Measurements from ENCODE around the gene PRRT2.

Gene PRRT2

DNA sequence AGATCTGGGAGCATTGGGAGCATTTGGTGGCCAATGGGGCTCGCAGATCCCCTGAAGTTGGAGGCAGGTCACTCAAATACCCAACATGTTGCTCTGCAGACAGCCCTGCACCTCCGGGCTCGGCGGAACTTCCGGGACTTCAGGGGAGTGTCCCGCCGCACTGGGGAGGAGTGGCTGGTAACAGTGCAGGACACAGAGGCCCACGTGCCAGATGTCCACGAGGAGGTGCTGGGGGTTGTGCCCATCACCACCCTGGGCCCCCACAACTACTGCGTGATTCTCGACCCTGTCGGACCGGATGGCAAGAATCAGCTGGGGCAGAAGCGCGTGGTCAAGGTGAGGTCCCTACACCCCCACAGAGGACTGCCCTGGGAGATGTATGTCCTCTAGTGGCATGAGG is 24.6 kb downstream of the PRRT2 start:
- DNase-seq, result no peak

DNA sequence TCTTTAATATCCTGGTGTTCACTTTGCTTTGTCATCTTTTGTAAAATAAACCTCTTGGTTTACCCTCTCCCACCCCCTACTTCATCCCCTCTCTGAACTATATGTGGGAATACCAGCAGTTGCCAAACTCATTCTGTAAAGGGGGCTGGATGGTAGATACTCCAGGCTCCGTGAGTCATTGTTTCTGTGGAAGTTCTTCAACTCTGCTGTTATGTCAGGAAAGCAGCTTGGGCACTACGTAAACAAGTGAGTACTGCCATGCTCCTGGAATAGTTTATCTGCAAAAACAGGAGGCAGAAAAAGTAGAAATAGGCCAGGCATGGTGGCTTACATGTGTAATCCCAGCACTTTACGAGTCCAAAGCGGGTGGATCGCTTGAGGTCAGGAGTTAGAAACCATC is 25.8 kb downstream of the PRRT2 start:
- DNase-seq, result no peak

DNA sequence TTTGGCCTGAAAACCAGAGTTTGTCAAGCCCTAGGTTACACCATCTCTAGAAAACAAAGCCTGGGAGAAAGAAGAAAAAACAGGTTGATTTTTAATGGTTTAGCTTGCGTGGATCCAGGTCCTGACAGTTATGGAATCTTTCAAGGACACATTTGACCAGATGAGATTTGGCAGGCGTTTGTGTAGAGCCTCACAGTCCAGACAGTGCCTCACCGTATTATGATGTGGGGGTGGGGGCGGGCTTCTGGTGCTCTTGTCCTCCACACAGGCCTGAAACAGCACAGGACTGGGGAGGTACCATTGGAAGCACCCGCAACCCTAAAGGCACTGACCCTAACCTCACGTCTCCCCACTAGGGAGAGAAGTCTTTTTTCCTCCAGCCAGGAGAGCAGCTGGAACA is 27.8 kb downstream of the PRRT2 start:
- DNase-seq, result no peak

DNA sequence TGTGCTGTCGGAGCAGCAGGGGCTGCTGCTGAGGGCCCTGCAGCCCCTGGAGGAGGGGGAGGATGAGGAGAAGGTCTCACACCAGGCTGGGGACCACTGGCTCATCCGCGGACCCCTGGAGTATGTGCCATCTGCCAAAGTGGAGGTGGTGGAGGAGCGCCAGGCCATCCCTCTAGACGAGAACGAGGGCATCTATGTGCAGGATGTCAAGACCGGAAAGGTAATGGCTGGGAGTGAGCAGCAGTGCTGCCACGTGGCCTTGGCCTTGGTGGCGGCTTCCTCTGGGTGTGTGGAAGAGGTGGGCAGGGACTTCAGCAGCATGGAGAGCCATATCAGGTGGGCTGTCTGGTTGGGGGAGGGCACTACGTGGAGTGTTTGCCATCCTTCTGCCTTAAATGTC is 28.2 kb downstream of the PRRT2 start:
- no peak for DNase-seq

DNA sequence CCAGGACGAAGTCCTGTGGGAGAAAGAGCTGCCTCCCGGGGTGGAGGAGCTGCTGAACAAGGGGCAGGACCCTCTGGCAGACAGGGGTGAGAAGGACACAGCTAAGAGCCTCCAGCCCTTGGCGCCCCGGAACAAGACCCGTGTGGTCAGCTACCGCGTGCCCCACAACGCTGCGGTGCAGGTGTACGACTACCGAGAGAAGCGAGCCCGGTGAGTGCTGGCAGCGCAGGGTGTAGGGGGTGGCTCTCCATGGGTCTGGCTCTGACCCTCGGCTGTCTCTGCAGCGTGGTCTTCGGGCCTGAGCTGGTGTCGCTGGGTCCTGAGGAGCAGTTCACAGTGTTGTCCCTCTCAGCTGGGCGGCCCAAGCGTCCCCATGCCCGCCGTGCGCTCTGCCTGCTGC is 29.6 kb downstream of the PRRT2 start:
- no peak for DNase-seq

DNA sequence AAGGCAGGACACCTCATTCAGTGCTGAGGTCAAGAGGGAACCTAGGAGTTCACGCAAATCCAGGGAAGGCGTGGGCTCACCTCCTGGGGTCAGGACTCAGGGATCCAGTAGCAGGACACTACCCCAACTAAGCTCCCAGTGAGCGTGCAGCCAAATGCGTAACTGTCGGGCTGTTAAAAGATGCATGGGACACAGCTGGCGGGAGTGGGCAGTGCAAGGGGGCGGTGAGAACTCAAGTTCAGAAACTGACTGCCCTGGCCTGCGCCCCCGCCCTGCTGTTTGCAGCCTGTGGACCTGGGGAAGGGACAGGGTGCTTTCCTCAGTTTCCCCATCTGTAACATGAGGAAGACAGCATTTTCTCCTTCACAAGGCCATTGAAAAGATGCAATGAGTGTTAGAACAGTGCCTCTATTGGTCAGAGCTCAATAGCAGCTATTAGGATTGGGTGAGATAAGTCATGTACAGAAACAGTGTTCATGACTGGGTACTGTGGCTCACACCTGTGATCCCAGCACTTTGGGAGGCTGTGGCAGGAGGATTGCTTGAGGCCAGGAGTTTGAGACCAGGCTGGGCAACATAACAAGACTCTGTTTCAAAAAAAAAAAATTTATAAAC is 30.8 kb downstream of the PRRT2 start:
- no peak for DNase-seq

DNA sequence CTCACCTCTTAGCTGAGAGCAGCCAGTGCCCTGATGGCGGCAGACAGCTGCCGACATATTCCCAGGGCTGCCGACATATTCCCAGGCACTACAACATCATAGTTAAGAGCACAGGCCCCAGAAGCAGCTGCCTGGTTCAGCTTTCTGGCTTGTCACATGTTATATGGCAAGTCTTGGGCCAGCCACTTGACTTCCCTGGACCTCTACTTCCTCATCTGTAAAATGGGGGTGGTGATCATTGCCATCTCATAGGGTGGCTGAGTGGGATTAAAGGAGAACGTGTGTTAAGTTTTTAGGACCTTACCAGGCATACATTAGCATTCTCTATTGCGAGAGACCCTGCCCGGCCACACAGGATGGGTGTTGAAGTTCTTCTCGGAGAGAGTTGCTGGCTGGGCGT is 31.9 kb downstream of the PRRT2 start:
- DNase-seq, result no peak

DNA sequence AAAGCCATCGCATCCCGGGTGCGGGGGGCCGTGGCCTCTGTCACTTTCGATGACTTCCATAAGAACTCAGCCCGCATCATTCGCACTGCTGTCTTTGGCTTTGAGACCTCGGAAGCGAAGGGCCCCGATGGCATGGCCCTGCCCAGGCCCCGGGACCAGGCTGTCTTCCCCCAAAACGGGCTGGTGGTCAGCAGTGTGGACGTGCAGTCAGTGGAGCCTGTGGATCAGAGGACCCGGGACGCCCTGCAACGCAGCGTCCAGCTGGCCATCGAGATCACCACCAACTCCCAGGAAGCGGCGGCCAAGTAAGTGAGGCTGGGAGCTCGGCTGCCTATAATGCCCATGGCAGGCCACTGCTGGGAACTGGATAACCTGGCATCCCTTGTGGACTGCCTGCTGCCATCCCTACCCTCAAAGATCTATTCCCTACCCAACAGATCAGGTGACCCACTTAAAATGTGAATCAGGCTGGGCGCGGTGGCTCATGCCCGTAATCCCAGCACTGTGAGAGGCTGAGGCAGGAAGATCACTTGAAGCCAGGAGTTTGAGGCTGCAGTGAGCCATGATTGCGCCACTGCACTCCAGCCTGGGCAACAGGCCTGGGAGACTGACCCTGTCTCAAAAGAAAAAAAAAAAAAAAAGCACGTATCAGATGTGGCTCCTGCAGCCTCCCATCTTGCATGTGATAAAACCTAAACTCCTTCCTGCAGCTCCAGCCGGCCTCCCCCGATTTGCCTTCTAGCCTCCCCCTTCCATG is 32.8 kb downstream of the PRRT2 start:
- no peak for DNase-seq

DNA sequence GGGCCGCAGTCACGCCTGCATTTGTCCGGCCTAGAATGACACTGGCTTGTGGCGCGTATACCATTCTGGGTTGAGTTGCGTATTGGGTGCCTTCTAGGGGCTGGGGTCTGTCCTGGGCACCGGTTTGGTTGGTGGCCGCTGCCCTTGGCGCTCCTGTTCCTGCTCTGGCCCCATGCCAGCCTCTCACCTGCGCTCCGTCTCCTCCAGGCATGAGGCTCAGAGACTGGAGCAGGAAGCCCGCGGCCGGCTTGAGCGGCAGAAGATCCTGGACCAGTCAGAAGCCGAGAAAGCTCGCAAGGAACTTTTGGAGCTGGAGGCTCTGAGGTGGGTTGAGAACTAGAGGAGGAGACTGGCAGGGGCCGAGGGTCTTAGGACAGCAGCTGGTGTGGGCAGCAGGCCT is 33.7 kb downstream of the PRRT2 start:
- DNase-seq, result no peak

DNA sequence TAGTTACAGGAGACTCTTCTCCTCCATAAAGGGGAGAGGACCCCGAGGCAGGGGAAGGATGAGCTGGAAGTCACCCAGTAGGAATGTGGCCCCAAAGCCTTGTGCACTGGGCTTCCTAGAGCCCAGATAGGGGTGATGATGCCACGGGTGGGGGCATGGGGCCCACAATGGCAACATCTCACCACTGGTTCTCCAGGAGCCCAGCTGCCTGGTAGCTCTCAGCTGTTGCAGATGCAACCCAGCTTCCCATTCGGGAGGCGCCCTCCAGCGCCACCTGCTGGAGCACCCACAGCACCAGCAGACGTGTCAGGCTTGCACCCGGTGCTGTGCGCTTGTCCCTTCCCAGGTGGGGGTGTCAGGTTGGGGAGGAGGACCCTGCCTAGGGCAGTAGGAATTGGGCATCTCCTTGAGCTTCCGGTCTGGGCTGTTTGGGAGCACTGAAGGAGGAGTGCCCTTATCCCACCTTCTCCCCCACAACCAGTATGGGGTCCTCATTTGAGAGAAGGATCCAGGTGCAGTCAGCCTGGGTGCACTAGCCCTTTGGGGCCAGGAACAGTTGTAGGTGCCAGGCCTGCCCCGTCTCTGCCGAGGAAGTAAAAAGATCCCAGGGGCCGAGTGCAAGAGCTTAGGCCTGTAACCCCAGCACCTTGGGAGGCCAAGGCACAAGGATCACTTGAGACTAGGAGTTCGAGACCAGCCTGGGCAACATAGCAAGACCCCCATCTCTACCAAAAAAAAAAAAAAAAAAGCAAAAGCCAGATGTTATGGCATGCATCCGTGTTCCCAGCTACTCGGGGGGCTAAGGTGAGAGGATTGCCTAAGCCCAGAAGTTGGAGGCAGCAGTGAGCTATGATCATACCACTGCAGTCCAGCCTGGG is 36.7 kb downstream of the PRRT2 start:
- peak; percentile 14 for DNase-seq

DNA sequence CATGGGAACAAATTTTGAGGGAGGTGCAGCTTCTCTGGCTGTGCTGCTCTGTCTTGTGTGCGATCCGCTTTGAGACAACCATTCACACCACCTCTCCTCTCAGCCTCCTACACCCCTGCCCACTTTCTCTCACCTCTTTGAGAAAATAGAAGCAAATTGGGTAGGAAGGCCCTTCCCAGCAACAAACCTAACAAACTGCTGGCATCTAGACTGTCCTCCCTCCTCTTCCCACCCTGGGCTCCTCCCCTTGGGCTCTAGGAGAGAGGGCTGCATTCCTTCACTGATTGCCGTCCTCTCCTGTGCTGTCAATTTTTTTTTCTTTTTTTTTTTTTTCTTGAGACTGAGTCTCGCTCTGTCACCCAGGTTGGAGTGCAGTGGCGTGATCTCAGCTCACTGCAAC is 37.5 kb downstream of the PRRT2 start:
- no peak for DNase-seq

DNA sequence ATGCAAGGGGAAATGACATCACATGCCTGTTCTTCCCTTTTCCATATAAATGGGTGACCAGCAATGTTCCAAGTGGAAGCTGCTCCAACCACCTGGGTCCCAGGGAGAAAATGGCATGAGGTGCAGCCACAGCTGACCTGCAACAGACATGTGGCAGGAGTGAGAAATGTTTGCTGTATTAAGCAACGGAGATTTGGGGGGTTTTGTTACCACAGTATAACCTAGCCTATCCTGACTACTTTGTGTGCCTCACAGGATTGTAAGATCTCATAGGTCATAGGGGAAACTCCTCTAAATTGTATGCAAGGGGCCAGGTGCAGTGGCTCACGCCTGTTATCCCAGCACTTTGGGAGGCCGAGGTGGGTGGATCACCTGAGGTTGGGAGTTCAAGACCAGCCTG is 39.0 kb downstream of the PRRT2 start:
- DNase-seq, result no peak

DNA sequence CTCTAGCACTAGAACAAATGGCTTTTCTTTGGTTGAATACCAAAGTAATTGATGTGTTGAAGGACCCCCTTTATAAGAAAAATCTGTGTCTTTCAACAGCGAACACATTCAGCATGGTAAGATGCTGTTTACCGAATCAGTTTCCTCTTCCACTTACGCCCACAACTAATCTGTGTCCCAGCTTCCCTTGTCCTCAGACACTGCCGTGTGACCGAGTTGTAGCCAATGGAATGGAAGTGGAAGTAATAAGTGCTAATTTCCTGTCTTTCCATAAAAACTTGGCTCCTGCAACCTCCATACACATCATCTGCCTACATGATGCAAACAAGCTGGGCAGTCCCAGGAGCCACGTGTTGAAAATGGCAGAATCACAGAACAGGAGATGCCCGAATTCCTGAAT is 40.7 kb downstream of the PRRT2 start:
- DNase-seq, result no peak

DNA sequence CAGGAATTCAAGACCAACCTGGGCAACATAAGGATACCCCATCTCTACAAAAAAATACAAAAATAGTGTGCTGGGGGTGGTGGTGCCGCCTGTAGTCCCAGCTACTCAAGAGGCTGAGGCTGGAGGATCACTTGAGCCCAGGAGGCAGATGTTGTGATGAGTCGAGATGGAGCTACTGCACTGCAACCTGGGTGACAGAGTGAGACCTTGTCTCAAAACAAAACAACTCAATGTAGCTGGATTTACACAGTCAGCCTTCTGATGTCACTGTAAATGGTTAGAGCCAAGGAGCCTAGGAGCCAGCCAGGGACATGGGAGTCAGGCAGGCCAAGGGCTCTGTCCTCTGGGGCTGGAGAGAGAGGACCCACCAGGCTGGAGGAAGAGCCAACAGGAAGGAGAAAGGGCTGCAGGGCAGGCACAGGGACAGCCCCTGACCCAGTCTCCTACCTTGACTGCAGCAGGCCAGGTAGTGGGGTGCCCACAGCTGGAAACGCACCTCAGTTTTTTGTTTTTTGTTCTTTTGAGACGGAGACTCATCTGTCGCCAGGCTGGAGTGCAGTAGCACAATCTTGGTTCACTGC is 42.6 kb downstream of the PRRT2 start:
- no peak for DNase-seq

DNA sequence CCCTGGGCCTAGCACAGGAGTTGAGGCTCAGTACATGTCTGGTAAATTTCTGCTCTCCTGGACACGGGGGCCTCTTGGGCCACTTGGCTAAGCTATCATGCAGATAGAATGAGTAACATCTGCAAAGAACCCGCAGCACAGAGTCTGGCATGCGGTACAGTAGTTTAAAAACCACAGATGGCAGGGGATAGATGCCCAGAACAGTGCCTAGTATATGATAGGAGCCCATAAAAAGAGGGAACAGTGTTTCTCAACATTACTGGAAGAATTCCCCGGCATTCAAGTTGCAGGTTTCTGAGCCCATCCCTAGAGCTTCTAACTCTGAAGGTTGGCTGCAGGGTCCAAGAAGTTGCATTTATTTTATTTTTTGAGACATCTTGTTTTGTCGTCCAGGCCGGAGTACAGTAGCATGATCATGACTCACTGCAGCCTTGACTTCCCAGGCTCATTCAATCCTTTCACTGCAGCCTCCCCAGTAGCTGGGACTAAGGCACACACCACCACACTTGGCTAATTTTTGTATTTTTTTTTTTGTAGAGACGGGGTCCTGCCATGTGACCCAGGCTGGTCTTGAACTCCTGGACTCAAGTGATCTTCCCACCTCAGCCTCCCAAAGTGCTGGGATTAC is 45.3 kb downstream of the PRRT2 start:
- no peak for DNase-seq

DNA sequence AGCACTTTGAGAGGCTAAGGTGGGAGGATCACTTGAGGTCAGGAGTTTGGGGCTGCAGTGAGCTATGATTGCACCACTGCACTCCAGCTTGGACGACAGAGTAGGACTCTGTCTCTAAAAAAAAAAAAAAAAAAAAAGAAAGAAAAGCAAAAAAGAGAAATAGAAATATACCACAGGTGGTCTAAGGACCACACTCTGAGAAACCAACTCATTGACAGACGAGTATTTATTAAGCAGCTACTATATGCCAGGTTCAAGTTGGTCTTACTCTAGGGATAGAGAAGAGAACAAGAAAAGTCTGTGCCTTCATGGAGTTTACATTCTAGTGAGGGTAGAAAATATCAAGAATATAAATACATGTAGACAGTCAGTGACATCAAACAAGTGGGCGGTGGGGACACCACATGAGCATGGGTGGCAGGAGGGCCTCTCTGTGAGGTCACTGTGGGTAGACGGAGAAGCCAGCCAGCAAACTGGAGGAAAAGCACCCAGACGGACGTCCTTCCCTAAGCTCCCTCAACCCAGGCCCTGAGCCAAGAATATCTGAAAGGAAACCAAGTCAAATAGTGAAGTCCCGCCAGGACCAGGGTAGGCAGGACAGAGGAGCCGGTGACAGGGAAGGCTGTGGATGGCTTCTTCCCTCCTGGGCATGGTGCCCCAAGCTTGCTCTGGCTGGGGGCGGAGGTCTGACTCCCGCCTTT is 46.3 kb downstream of the PRRT2 start:
- no peak for DNase-seq

DNA sequence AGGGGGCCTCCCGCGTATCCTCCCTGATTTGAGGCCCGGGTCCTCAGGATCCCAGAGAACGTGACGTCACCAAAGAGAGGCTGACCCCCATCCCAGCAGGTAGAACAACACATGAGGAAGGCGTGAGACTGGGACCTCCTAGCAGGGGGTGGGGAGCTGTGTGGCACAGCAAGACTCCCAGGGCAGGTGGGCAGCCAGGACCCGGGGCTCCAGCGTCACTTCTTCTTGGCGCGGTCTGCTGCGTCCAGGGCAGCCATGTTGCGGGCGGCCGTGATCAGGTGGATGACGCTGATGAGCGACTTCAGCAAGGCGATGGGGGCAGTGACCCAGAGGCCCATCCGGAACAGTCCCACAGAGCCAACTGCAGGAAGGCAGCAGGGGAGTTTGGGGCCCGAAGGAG is 47.0 kb downstream of the PRRT2 start:
- no peak for DNase-seq

DNA sequence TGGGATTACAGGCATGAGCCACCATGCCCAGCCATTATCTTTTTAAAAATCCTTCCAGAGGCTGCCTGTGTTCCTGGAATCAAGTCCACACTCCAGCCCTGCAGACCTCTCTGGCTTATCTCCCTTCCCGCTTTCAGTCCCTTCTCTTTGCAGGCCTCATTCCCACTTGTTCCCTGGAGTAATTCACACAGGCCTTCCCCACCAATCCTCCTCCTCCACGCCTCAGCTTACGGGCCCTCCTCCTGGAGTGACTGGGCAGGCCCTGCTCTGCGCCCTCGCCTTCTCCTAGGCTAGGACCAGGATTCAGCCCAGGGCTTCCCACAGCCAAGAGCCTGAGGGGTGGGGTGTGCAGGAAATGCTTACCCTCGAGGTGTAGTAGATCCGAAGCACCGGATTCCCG is 48.2 kb downstream of the PRRT2 start:
- DNase-seq, result no peak

DNA sequence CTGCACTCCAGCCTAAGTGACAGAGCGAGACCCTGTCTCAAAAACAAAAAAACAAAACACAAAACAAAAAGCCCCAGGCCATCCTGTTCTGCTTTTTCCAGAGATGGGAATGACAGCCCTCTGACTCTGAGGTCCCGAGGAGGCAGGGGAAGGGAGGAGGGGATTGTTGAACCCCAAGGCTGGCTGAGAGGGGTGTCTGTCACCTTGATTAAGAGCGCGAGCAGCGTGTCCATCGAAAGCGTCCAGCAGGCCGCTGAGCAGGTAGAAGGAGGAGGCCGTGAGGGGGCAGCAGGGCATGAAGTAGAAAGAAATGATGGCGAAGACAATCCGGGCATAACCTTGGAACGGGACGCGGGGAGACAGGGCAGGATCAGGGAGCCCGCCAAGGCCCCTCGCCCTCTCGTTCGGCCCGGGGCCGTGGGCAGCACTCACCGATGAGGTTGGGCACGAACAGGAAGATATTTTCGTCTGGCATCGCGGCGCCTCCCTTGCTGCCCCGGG is 50.4 kb downstream of the PRRT2 start:
- DNase-seq, result no peak

DNA sequence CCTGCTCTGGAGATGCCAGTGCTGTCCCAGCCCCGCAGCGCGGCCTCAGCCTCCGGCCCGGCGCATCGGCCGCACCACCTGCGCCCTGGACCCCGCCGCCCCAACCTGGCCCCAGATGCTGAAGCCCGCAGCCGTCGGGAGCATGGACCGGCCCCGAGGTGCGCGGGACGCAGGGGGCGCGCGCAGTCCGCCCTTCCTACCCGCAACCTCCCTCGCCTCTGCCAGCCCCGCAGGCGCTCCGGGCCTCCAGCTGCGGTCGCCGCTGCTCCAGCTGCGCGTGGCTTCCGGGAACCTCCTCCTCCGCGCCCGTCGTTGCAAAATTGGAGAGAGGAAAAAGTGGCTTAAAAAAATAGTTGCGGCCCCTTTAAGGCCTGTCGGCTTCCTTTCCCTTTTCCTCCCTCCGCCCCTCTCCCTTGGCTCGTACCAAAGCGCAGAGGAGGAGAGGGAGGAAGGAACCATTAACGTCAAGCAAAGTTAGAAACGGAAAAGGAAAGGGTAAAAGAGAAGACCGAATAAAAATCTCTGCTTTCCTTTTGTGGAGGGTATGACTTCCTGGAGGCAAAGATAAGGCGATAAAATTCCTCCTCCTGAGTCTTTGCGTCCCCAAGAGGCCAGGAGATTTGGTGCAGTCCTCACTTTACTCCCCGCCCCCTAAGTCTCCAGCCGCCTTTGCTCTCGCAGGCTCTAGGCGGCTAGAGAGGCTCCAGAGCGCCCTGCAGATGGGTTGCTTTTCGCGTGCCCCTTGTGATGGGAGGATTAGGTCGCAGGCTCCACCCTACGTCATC is 51.1 kb downstream of the PRRT2 start, which contains the start of gene CDIPT:
CDIPT (minus strand) TSS at position 343 of the 785 bp plus-strand sequence. CDS start 369 bp downstream, outside the sequence.
- DNase-seq, result peak; percentile 89

DNA sequence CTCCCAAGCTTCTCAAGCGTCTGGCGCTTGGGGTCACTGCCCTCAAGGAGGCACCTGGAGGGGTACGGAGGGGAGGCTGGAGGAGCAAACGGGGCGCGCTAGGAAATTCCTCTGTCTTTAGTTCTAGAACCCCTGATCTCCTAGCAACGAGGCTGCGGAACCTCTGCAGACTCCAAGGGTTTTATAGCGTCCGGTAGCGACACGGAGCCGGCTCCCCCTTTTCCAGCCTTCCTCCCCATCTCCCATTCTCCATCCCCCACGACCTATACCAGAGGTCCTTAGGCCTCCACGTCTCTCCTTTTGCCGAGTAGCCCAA is 51.6 kb downstream of the PRRT2 start:
- DNase-seq, result no peak

Data from GF-D8 (cell line).